NCI-H1105 (cell line): ENCODE measurements around the gene NLGN1.
A peak's percentile ranks its signal among the peaks of the same experiment; 100 is the strongest.

Source experiments
- DNase-seq: peaks from one replicate; lab custom pipeline; 2025; lab: John Stamatoyannopoulos, UW

The NLGN1 gene

GRCh38 chr3:173988909-173989308 lies 591.4 kb downstream of the NLGN1 start:
- no peak for DNase-seq

GRCh38 chr3:173992416-173992815 lies 594.9 kb downstream of the NLGN1 start:
- DNase-seq, result no peak

- DNase-seq, result peak; percentile 8
Observed at GRCh38 chr3:173993299-173993698, 595.8 kb downstream of the NLGN1 start.

- DNase-seq, result no peak
Observed at GRCh38 chr3:174000675-174001074, 603.1 kb downstream of the NLGN1 start.

GRCh38 chr3:174002543-174002942 lies 605.0 kb downstream of the NLGN1 start:
- DNase-seq, result no peak

- no peak for DNase-seq
Observed at GRCh38 chr3:174010907-174011306, 613.4 kb downstream of the NLGN1 start.

GRCh38 chr3:174016186-174016585 lies 618.6 kb downstream of the NLGN1 start:
- no peak for DNase-seq

- DNase-seq, result no peak
Observed at GRCh38 chr3:174020156-174020555, 622.6 kb downstream of the NLGN1 start.

GRCh38 chr3:174023421-174023820 lies 625.9 kb downstream of the NLGN1 start:
- peak; percentile 49 for DNase-seq

- no peak for DNase-seq
Observed at GRCh38 chr3:174028673-174029072, 631.1 kb downstream of the NLGN1 start.

- DNase-seq, result peak; percentile 65
Observed at GRCh38 chr3:174035328-174035886, 637.9 kb downstream of the NLGN1 start.

GRCh38 chr3:174046311-174046710 lies 648.8 kb downstream of the NLGN1 start:
- no peak for DNase-seq

- no peak for DNase-seq
Observed at GRCh38 chr3:174049472-174049871, 651.9 kb downstream of the NLGN1 start.

- DNase-seq, result no peak
Observed at GRCh38 chr3:174051191-174051590, 653.6 kb downstream of the NLGN1 start.

- no peak for DNase-seq
Observed at GRCh38 chr3:174058804-174059203, 661.3 kb downstream of the NLGN1 start.

GRCh38 chr3:174060431-174060830 lies 662.9 kb downstream of the NLGN1 start:
- no peak for DNase-seq

GRCh38 chr3:174061162-174061561 lies 663.6 kb downstream of the NLGN1 start:
- DNase-seq, result no peak

- DNase-seq, result no peak
Observed at GRCh38 chr3:174061731-174062130, 664.2 kb downstream of the NLGN1 start.

GRCh38 chr3:174062923-174063322 lies 665.4 kb downstream of the NLGN1 start:
- no peak for DNase-seq

GRCh38 chr3:174068035-174068434 lies 670.5 kb downstream of the NLGN1 start:
- no peak for DNase-seq

GRCh38 chr3:174072675-174073074 lies 675.1 kb downstream of the NLGN1 start:
- no peak for DNase-seq

GRCh38 chr3:174083706-174084105 lies 686.2 kb downstream of the NLGN1 start:
- DNase-seq, result no peak

- peak; percentile 14 for DNase-seq
Observed at GRCh38 chr3:174089592-174089991, 692.0 kb downstream of the NLGN1 start.

- DNase-seq, result no peak
Observed at GRCh38 chr3:174094669-174095068, 697.1 kb downstream of the NLGN1 start.

GRCh38 chr3:174097686-174098085 lies 700.1 kb downstream of the NLGN1 start:
- DNase-seq, result no peak
